ENCODE results near the gene PTAR1.
"Not testable (repeated sequence)": the region's sequence is repeated elsewhere in the genome, so short reads cannot be mapped to it uniquely, and the experiment has no call there.

PTAR1 gene, protein sequence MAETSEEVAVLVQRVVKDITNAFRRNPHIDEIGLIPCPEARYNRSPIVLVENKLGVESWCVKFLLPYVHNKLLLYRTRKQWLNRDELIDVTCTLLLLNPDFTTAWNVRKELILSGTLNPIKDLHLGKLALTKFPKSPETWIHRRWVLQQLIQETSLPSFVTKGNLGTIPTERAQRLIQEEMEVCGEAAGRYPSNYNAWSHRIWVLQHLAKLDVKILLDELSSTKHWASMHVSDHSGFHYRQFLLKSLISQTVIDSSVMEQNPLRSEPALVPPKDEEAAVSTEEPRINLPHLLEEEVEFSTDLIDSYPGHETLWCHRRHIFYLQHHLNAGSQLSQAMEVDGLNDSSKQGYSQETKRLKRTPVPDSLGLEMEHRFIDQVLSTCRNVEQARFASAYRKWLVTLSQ

GRCh38 chr9:69759421-69760277 is at the start of gene PTAR1:
TSS of gene PTAR1 (minus strand) at chr9:69760011. CDS start at chr9:69759938, 73 bp downstream.
- peak; percentile 95 for DNase-seq

DNA sequence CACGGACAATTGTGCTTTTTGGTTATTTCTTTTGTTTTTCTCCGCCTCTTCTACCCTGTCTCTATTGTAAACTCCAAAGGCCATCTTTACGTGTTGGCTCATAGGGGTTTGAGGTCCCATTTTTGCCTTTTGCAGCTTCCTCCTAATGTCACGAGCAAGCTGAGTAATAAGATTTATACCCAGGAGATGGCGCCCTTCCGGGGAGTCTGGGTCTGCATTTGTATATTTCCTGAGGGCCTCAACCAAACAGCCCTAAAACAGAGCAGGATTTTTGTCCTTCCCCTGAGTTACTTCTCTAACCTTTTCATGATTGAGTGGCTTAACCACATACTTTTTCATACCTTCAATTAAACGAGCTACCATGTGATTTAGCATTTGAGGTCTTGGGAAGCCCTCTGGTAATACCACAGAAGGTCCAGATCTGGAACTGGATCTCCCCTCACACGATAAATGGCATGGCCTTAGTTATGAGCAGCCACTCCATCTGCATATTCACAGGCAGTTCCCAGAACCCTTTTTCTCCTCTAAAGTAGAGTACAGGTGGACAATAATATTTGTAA is 49.6 kb upstream of the PTAR1 start:
- peak; percentile 50 for DNase-seq

DNA sequence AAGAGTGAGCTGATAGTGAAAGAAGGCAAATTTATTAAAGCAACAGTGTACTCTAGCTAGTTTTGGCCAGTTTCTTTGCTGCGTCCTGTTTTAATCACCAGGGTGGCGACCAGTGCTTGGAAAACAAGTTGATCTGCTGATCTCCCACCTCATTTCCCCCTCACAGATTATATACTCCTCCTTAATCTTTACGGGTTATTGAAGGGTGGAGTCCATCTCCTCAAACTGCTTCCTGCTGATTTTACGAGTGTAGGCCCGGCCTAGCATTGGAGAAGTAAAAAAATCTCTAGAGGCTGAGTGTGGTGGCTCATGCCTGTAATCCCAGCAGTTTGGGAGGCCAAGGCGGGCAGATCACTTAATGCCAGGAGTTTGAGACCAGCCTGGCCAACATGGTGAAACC is 46.8 kb upstream of the PTAR1 start:
- no peak for DNase-seq

DNA sequence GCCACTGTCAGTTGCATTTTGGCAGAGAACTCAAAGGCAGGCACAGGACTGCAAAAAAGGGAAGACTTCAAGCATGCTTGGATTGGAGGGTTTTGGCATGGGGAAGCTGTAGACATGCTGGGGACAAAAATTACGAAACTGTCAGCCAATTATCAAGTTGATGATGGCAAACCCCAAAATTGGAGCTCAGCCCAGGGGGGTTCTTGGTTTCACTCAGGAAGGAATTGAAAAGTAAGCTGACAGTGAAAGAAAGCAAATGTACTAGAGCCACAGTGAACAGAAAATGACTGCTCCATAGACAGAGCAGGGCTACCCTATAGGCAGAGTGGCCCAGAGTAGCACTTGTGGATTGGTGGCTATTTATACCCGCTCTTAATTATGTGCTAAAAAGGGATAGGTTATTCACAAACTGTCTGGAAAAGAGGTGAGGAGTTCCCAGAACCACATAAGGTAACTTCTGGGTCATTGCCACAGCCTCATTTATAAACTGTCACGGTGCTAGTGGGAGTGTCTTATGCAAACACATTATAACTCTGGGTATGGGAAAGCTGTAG is 46.2 kb upstream of the PTAR1 start:
- DNase-seq = no peak

GRCh38 chr9:69801989-69802388 is 42.2 kb upstream of the PTAR1 start:
- peak; percentile 5 for DNase-seq

- not testable (repeated sequence) for DNase-seq
These were observed 40.2 kb upstream of the PTAR1 start for GRCh38 chr9:69800027-69800426.

GRCh38 chr9:69799521-69799920 is 39.7 kb upstream of the PTAR1 start:
- not testable (repeated sequence) for DNase-seq

DNA sequence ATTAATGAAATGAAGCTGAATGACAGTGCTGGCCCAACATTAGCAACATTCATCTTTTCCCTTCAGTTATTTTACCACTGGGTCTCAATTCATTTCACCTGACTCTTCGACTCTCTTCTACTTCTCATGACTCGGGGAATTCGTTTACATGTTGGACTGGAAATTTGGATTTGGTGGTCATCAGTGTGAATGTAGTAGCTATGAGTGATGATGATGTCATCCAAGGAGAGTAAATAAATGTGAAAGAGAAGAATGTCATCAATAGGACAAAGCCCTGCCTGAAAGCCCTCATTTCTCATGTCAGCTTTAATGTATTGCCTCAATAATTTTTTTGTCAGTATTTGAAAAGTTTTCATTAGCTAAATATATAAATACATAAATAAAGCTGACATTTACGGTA is 38.9 kb upstream of the PTAR1 start:
- peak; percentile 62 for DNase-seq

DNA sequence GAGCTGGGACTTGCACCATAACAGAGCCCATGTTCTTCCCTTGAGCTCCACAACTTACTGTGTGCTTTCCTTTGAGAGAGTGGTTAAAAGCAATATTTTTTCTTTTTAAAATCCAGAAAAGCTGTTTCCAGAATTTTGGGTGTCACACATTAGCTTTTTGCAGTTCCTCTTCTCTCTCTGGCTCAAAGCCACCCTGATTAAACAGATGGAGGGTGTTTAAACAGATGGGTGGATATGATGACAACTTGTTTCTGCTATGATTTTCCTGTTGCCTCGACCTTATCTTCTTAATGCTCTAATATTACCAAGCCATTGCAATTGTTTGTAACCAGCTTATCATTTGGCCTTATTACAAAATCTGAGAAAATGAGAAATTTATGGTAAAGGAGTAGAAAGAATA is 37.9 kb upstream of the PTAR1 start:
- DNase-seq = peak; percentile 40

DNA sequence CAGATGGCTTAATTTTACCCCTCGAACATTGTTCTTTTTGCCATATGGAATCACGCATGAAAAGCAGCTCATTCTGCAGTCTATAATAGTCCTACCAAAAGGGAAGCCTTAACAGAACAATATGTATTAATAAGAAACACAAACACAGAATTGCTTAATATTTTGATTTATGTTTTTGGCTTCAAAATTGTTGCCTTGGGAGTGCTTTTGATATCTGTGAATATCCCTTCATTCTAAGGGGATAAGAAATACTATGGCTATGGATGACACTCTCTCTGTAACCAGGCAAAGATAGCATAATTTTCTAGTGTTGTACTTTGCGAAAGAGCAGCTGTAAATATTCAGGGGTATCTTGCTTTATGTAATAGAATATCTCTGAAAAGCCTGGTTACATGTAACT is 34.5 kb upstream of the PTAR1 start:
- DNase-seq = no peak

DNA sequence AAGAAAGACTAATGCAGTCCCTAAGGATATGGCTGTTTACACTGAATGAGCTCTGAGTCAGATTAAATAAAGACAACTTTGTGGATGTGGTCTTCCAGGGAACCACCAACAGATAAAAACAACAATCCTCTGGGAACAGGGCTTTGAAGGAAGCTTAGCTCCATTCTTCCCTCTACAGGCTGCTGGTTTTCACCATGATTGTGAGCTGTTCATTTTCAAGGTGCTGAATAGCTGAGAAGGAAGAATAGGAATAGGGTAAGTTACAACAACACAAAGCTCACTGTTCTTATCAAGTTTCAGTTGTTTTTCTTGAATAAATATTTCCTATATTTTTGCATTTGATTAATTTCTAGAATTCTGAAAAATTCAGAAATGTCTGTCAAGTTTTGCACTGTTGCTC is 25.9 kb upstream of the PTAR1 start:
- DNase-seq = peak; percentile 12

DNA sequence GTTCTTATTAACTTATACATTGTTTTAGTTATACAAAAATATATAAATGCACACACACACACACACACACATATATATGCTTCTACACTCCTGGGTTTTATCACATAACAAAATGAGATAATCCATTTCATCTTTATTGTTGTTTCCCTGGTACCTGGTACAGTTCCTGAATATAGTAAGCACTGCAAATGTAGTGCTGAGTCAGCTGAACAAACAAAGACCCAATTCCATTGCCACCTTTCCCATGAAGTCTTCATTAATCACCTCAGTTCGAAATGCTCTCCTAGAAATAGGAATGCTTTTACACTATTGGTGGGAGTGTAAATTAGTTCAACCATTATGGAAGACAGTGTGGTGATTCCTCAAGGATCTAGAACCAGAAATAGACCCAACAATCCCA is 13.4 kb upstream of the PTAR1 start:
- DNase-seq = peak; percentile 13

DNA sequence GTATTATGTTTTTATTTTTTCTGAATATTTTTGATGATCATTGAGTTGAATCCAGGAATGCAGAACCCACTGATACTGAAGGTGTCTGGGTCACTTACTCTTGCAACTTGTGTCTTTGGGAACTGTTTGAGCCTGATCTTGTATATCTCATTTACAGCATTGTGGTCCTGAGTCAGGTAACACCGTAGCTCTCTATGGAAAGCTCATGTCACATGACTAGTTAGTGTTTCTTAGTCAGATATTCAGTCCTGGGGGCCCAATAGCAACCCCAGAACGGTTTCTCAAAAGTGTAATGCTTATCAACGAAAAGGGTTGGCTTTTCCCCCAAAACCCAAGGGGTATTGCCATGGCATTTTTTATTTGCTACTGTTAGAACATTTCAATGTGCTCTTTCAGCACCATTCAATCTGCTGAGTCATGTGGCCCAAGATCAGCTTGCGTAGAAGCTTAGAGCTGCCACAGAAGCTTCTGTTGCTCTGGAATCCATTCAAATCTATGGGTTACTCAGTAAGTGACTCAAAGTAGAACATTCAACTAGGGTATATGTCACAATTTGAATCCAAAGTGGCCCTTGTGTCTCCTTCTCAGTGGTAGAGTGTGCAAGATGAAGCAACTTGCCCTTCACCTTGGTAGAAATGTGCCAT is 12.1 kb upstream of the PTAR1 start:
- DNase-seq = no peak

DNA sequence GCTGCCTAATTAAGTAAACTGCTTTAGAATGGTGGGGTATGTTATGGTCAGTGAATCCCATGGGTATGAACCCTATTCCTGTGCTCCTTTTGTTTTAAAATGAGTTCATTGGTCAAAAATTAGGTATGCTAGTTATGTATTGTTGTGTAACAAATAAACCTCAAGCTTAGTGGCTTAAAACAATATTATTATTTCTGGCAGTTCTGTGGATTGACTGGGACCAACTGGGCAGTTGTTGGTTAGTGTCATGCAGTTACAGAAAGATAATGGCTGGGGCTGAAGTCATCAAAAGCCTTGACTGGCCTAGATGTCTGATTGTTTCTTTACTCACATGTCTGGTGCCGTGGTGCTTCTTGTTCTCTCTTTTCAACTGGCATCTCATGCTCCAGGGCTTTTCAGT is 8.9 kb upstream of the PTAR1 start:
- no peak for DNase-seq

GRCh38 chr9:69768101-69768500 is 8.3 kb upstream of the PTAR1 start:
- no peak for DNase-seq

GRCh38 chr9:69763862-69764261 is 4.1 kb upstream of the PTAR1 start:
- DNase-seq = peak; percentile 43

GRCh38 chr9:69762527-69762926 is 2.7 kb upstream of the PTAR1 start:
- DNase-seq = no peak

DNA sequence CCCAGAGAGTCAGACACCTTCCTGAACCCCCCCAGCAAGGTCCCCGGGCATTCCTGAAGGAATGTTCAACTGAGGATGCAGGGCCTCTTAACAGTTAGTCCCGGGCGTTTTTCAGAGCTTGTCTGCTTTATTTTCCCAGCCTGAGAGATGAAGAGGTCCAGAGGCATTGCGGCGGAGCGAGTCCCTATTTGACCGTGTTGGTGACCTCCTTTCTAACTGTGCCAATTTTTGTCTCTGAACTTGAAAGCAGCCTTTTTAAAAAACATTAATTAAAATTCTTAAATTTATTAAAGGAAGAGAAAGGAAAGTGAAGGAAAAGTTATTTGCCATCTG is 433 bp upstream of the PTAR1 start:
- no peak for DNase-seq

- DNase-seq = peak; percentile 37
These were observed 790 bp downstream of the PTAR1 start for GRCh38 chr9:69759021-69759420.

- peak; percentile 20 for DNase-seq
These were observed 1.7 kb downstream of the PTAR1 start for GRCh38 chr9:69757996-69758675.

DNA sequence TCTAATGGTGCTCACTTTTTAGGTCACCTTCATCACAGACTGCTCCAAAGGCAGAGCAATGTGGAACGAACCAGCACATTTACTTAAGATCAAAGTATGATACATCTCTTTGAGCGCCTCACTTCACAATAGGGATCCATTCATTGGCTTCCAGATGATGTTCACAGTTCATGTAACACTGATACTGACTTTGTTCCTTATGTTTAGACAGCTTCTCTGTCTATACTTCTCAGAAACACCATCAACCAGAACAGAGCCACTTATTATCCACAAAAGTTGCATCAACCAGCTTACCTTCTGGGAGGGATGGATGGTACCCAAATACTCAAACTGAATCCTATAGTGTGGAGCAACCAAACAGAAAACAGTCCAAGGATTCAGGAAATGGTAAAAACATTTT is 4.6 kb downstream of the PTAR1 start:
- DNase-seq = no peak

DNA sequence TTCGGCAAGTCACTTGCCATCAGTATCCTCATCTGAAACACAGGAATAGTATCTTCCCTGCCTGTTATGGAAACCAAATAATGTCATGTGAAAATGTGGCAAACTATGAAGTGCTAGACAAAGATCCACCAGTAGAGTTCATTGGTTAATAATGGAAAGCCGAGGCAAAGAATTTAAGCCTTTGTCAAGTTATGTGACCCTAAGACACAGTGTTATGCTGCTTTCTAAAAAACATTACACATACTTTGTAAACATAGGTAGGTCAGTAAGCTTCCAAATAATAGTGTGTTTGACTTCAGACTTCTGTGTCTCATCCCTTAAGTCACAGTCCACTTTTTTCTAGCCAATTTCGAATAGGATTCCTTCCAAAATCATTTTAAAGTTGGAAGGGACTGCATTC is 6.0 kb downstream of the PTAR1 start:
- DNase-seq = no peak

Measured in DMS53 (cell line).